WTC11 (cell line): ENCODE results near the gene GIMAP4.

Experiments
- HMGA2 ChIP-seq: fragments of 250-450 bp; sonication (Bioruptor Pico); IDR thresholded peaks from 2 replicates; pipeline ENCODE4 v1.4.0; 2021; ENCODE audit warnings: mild to moderate bottlenecking, moderate library complexity
- MXD4 ChIP-seq: fragments of 250-450 bp; sonication (Bioruptor Pico); IDR thresholded peaks from 2 replicates; pipeline ENCODE4 v1.8.0; 2021; ENCODE audit warnings: mild to moderate bottlenecking, moderate library complexity, borderline replicate concordance
- ZNF396 ChIP-seq: fragments of 250-450 bp; sonication (Bioruptor Pico); IDR thresholded peaks from 2 replicates; pipeline ENCODE4 v1.8.0; 2021; ENCODE audit warnings: mild to moderate bottlenecking, moderate library complexity, borderline replicate concordance
- ZSCAN18 ChIP-seq: fragments of 250-450 bp; sonication (Bioruptor Pico); IDR thresholded peaks from 2 replicates; pipeline ENCODE4 v2.1.2; 2022; ENCODE audit warnings: mild to moderate bottlenecking, moderate library complexity
- TF ChIP-seq, protein P1 (sequence below): sonication (generic); formaldehyde crosslinking; IDR thresholded peaks from 2 replicates; pipeline ENCODE4 v1.8.1; 2022; ENCODE audit warnings: missing genetic modification reagents, borderline replicate concordance
- TF ChIP-seq, protein P2 (sequence below): fragments of 200-600 bp; IDR thresholded peaks from 2 replicates; pipeline ENCODE4 v1.8.0; 2022; ENCODE audit warnings: antibody characterized with exemption
- TF ChIP-seq, protein P3 (sequence below): sonication (generic); formaldehyde crosslinking; IDR thresholded peaks from 2 replicates; pipeline ENCODE4 v1.8.0; 2023; ENCODE audit warnings: missing genetic modification reagents, mild to moderate bottlenecking, borderline replicate concordance

DNA sequence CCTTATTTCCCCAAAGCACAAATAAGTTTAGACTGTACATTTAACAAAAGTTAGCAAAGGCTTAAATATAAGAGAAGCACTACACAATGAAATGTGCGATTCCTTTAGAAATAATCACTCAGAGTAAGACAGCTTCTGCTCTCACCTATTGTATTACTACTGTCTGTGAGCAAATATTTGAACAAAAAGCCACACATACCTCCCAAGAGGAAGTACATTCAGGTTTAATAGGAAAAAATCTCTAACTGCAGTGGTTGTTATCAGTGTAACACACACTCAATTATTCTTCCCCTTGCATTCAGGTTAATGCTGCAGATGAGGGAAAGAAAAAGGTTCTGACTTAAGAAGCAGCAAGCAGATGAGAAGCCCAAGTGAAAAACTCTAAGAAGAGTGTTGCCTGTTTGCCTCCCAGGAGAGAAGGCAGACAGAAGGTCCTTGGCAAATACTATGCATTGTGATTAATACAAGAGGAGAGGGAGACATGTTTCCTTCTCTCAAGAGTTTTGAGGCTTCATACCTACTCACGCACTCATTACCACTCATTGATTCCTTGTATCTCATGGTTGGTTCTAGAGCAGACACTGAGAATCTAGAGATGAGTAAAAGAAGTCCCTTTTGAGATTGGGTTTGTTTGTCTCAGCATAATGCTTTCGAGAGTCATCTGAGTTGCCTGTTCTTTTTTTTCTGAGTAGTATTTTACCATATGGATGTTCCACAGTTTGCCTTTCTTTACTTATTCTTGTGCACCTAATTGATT lies 13.6 kb downstream of the GIMAP4 start:
- TF ChIP-seq, protein P1, sequence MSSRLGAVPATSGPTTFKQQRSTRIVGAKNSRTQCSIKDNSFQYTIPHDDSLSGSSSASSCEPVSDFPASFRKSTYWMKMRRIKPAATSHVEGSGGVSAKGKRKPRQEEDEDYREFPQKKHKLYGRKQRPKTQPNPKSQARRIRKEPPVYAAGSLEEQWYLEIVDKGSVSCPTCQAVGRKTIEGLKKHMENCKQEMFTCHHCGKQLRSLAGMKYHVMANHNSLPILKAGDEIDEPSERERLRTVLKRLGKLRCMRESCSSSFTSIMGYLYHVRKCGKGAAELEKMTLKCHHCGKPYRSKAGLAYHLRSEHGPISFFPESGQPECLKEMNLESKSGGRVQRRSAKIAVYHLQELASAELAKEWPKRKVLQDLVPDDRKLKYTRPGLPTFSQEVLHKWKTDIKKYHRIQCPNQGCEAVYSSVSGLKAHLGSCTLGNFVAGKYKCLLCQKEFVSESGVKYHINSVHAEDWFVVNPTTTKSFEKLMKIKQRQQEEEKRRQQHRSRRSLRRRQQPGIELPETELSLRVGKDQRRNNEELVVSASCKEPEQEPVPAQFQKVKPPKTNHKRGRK (CRISPR knock-in tag) = no peak
- TF ChIP-seq ZSCAN18 (CRISPR knock-in tag) = no peak
- no peak for TF ChIP-seq MXD4
- TF ChIP-seq HMGA2 (CRISPR knock-in tag) = no peak
- TF ChIP-seq, protein P2, sequence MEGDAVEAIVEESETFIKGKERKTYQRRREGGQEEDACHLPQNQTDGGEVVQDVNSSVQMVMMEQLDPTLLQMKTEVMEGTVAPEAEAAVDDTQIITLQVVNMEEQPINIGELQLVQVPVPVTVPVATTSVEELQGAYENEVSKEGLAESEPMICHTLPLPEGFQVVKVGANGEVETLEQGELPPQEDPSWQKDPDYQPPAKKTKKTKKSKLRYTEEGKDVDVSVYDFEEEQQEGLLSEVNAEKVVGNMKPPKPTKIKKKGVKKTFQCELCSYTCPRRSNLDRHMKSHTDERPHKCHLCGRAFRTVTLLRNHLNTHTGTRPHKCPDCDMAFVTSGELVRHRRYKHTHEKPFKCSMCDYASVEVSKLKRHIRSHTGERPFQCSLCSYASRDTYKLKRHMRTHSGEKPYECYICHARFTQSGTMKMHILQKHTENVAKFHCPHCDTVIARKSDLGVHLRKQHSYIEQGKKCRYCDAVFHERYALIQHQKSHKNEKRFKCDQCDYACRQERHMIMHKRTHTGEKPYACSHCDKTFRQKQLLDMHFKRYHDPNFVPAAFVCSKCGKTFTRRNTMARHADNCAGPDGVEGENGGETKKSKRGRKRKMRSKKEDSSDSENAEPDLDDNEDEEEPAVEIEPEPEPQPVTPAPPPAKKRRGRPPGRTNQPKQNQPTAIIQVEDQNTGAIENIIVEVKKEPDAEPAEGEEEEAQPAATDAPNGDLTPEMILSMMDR = no peak
- TF ChIP-seq, protein P3, sequence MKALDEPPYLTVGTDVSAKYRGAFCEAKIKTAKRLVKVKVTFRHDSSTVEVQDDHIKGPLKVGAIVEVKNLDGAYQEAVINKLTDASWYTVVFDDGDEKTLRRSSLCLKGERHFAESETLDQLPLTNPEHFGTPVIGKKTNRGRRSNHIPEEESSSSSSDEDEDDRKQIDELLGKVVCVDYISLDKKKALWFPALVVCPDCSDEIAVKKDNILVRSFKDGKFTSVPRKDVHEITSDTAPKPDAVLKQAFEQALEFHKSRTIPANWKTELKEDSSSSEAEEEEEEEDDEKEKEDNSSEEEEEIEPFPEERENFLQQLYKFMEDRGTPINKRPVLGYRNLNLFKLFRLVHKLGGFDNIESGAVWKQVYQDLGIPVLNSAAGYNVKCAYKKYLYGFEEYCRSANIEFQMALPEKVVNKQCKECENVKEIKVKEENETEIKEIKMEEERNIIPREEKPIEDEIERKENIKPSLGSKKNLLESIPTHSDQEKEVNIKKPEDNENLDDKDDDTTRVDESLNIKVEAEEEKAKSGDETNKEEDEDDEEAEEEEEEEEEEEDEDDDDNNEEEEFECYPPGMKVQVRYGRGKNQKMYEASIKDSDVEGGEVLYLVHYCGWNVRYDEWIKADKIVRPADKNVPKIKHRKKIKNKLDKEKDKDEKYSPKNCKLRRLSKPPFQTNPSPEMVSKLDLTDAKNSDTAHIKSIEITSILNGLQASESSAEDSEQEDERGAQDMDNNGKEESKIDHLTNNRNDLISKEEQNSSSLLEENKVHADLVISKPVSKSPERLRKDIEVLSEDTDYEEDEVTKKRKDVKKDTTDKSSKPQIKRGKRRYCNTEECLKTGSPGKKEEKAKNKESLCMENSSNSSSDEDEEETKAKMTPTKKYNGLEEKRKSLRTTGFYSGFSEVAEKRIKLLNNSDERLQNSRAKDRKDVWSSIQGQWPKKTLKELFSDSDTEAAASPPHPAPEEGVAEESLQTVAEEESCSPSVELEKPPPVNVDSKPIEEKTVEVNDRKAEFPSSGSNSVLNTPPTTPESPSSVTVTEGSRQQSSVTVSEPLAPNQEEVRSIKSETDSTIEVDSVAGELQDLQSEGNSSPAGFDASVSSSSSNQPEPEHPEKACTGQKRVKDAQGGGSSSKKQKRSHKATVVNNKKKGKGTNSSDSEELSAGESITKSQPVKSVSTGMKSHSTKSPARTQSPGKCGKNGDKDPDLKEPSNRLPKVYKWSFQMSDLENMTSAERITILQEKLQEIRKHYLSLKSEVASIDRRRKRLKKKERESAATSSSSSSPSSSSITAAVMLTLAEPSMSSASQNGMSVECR (CRISPR knock-in tag) = no peak
- no peak for TF ChIP-seq ZNF396 (CRISPR knock-in tag)
